Gastrocnemius medialis (tissue), 4 donors: ENCODE data around the gene HINT3. TPM values are rescaled to one million over a fixed set of nuclear protein-coding genes. Genes with fewer than 3 reads are reported as not detected.

Source experiments
- ATAC-seq, 2 donors: fragments of 150-250 bp; one replicate each; pipeline ENCODE4 v1.9.1; 2016
- DNase-seq, 2 donors: peaks; one replicate each; pipeline ENCODE4 v3.0.0-alpha.2; 2019
- H3K27ac ChIP-seq, 4 donors: fragments of 200-600 bp; sonication (generic); 1 replicate in 1 of 4; 2 replicates in 3 of 4; pipeline ENCODE4 v1.5.1; 2016 to 2018; ENCODE audit warnings: mild to moderate bottlenecking in 2 of 4, moderate library complexity in 1 of 4
- H3K27me3 ChIP-seq, 3 donors: fragments of 200-600 bp; sonication (generic) in 2 of 3; 1 replicate in 1 of 3; 2 replicates in 2 of 3; pipeline versions ENCODE4 v1.5.1 to v1.6.0; 2016 to 2019; ENCODE audit warnings: mild to moderate bottlenecking in 1 of 3, moderate library complexity in 1 of 3
- H3K36me3 ChIP-seq, 2 donors: fragments of 200-600 bp; sonication (generic) in 1 of 2; one replicate each; pipeline ENCODE4 v1.5.1; 2017 to 2018
- H3K4me1 ChIP-seq, 2 donors: fragments of 200-600 bp; sonication (generic) in 1 of 2; one replicate each; pipeline ENCODE4 v1.5.1; 2016 to 2017; ENCODE audit warnings: mild to moderate bottlenecking in 2 of 2
- H3K4me3 ChIP-seq, 4 donors: fragments of 200-600 bp; sonication (generic) in 3 of 4; 1 replicate in 1 of 4; 2 replicates in 3 of 4; pipeline ENCODE4 v1.5.1; 2016 to 2019; ENCODE audit warnings: mild to moderate bottlenecking in 2 of 4
- H3K9me3 ChIP-seq, 3 donors: fragments of 200-600 bp; sonication (generic) in 2 of 3; 1 replicate in 1 of 3; 2 replicates in 2 of 3; pipeline ENCODE4 v1.5.1; 2016 to 2019
- POLR2A ChIP-seq, 2 donors: fragments of 450-650 bp; IDR thresholded peaks; one replicate each; pipeline ENCODE4 v1.6.1; 2017; ENCODE audit warnings: antibody characterized with exemption in 2 of 2, mild to moderate bottlenecking in 2 of 2, moderate library complexity in 2 of 2
- in situ Hi-C, 4 donors: fragments of 200-750 bp; cut with MboI; loops; one replicate each; pipeline versions ENCODE4 v1.15.0 to v1.8.0; 2017; ENCODE audit warnings: low sequenced_read_pairs in 4 of 4
- intact Hi-C: fragments of 100-400 bp; cut with DNase I; formaldehyde crosslinking; loops from one replicate; pipeline ENCODE4 v1.15.1; 2023; ENCODE audit warnings: low total_unique reads
- total RNA-seq, 4 donors: library from RNA; depleted of rRNA; stranded (reverse); fragments of >200 nt; gene quantifications; one replicate each; pipeline versions ENCODE4 v1.1.0 to v1.2.3, GENCODE V29; 2016
- TF ChIP-seq, protein P1 (sequence below), 5 experiments: fragments of 450-650 bp in 3 of 5; fragments of 200-600 bp in 2 of 5; sonication (generic) in 2 of 5; IDR thresholded peaks in 4 of 5; conservative IDR thresholded peaks in 1 of 5; 1 replicate in 4 of 5; 2 replicates in 1 of 5; pipeline ENCODE4 v1.5.1; 2016 to 2019; ENCODE audit warnings: antibody characterized with exemption in 5 of 5, mild to moderate bottlenecking in 3 of 5, moderate library complexity in 3 of 5

The HINT3 gene
- total RNA-seq, 4 donors from 2014 or later, result 54.3 to 81.5 (median 67.5) TPM

DNA sequence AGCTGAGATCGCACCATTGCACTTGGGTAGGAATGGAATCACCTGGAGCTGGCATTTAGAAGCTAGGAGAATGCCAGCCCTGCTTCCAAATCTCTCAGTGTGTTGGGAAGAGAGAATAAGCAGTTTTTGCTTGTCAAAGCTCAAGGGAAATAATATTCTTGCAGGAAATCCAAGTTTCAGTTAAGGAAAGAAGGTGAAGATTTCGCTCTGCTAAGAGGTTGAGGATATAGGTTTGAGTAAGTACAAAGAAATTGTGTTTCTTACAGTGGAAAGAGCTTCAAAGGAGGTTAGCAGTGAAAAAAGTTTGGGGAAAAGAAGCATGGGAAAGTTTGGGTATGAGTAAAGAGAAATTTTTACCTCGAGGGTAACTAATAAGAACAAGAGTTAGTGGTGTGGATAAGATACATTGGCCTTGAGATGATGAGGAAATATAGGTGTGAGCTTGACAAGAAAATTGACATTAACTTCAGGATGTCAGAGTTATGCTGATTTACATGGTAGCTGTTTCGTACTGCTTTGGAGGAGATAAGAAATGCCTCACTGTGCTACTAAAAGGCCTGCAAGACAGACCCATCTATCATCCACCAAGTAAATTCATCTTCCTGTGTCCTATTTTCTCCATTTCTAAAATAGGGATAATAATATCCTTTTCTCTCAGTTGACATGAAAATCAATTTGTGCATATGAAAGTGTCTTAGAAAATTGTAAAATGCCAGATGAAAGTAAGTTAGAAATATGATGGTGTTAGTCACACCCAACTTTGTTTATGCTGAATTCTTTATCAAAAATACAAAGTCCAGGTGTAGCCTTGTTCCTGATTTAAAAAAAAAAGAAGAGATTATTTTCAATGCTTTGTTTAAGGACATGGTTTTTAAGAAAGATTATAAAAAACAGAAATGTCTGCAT, 12.8 kb upstream of the HINT3 start:
- H3K4me3 ChIP-seq, result no peak overlapping the region
- in situ Hi-C loops (no loop called here), intact Hi-C loops (no loop called here)
- H3K4me1 ChIP-seq, result no peaks in the 10 kb centered on the region
- H3K27ac ChIP-seq, result peak overlapping the region in 2 of 4 donors; percentile 23 to 30
- DNase-seq, result no peak
- ATAC-seq, result no peak
- no peaks in the 10 kb centered on the region for H3K36me3 ChIP-seq
- no peak for TF ChIP-seq POLR2A (IDR thresholded peaks at IDR 0.05)
- TF ChIP-seq, protein P1, sequence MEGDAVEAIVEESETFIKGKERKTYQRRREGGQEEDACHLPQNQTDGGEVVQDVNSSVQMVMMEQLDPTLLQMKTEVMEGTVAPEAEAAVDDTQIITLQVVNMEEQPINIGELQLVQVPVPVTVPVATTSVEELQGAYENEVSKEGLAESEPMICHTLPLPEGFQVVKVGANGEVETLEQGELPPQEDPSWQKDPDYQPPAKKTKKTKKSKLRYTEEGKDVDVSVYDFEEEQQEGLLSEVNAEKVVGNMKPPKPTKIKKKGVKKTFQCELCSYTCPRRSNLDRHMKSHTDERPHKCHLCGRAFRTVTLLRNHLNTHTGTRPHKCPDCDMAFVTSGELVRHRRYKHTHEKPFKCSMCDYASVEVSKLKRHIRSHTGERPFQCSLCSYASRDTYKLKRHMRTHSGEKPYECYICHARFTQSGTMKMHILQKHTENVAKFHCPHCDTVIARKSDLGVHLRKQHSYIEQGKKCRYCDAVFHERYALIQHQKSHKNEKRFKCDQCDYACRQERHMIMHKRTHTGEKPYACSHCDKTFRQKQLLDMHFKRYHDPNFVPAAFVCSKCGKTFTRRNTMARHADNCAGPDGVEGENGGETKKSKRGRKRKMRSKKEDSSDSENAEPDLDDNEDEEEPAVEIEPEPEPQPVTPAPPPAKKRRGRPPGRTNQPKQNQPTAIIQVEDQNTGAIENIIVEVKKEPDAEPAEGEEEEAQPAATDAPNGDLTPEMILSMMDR (IDR thresholded peaks at IDR 0.05 in 4 of 5, conservative IDR thresholded peaks at IDR 0.05 in 1 of 5), result no peak
- H3K9me3 ChIP-seq, result no peaks in the 10 kb centered on the region
- H3K27me3 ChIP-seq, result no peaks in the 10 kb centered on the region

DNA sequence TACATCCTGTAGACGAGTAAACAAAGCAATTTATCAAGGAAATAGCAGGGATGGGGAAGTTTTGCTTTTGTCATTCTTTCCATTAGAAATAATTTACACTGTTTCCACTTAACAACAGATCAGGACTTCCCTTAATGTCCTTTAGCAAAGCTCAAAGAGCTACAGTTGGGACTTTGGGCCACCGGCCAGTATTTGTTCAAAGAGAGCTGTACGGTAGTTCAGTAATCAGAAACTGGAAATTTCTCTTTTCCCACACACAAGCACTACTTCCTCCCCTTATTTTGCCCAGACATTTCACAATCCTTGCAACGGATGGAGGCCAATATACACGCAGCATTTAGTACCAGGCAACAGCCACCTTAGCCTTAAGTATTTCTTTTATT, 12.1 kb upstream of the HINT3 start:
- H3K4me3 ChIP-seq, result no peak overlapping the region
- no peaks in the 10 kb centered on the region for H3K27me3 ChIP-seq
- in situ Hi-C loops, result no loop called here
- H3K36me3 ChIP-seq, result no peaks in the 10 kb centered on the region
- no peaks in the 10 kb centered on the region for H3K4me1 ChIP-seq
- H3K27ac ChIP-seq, result peak overlapping the region in 2 of 4 donors; percentile 23 to 30
- H3K9me3 ChIP-seq, result no peaks in the 10 kb centered on the region
- DNase-seq (peak in 1 of 2 donors; percentile 15), ATAC-seq (peak; percentile 69 to 79)
- intact Hi-C loops, result no loop called here
- TF ChIP-seq, protein P1 (IDR thresholded peaks at IDR 0.05 in 4 of 5, conservative IDR thresholded peaks at IDR 0.05 in 1 of 5), result no peak
- TF ChIP-seq POLR2A (IDR thresholded peaks at IDR 0.05), result no peak

DNA sequence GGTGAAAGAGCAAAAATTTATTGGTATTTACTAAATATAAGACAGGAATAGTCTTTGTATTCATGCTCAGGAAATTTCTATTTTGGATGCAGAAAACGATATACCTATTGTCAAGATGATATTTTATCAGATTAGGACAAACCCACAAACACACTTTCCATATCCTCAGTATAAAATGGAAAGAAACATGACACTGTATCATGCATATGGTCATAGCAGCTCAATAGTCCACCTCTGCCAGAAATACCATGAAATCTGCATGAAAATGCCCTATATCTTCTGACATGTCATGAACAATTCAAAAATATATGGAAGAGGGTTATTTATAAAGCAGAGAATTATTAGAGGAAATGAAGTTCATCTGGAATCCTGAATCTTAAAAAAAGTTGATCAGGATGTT, 11.7 kb upstream of the HINT3 start:
- DNase-seq, result no peak
- Histone ChIP-seq H3K9me3 (no peaks in the 10 kb centered on the region), H3K36me3 (no peaks in the 10 kb centered on the region), H3K4me1 (no peaks in the 10 kb centered on the region), H3K27me3 (no peaks in the 10 kb centered on the region), H3K4me3 (no peak overlapping the region), H3K27ac (peak overlapping the region in 2 of 4 donors; percentile 3 to 30)
- ATAC-seq, result no peak
- TF ChIP-seq, protein P1 (IDR thresholded peaks at IDR 0.05 in 4 of 5, conservative IDR thresholded peaks at IDR 0.05 in 1 of 5), result no peak
- TF ChIP-seq POLR2A (IDR thresholded peaks at IDR 0.05), result no peak
- intact Hi-C loops, result no loop called here
- in situ Hi-C loops, result no loop called here

DNA sequence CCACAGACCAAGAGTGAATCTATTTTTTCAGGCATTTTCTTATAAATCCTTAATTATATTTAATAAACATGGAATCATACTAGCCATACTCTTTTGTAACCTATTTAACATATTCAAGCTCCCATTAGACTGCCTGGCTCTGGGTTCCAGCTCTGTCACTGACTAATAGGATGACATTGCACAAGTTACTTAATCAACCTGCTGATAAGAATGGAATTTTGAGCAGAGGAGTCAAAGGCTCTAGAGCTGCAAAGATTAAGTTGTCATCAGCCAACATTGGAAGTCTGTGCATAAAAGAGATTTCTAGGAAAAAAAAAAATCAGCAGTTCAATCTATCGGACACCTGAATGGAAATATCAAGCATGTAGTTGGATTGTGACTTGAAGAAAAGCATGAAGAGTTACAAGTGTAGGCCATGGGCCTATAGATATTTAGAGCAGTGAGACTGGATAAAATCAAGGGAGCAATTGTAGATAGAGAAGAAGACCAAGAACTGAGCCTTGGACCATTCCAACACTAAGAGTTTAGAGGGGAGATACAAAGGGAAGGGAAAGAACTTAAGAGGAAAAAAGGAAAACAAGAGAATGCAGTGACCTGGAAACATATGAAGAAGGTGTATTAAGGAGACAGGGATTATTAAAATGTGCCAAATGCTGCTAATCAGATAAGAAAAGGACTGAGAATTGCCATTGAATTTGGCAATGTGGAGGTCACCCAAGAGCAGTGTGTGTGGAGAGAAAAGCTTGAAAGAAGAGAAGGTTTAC, 11.0 kb upstream of the HINT3 start:
- intact Hi-C loops, result no loop called here

More for the DNA sequence above, 11.0 kb upstream of the HINT3 start:
- TF ChIP-seq, protein P1 (IDR thresholded peaks at IDR 0.05 in 4 of 5, conservative IDR thresholded peaks at IDR 0.05 in 1 of 5), result no peak
- TF ChIP-seq POLR2A (IDR thresholded peaks at IDR 0.05), result no peak
- DNase-seq (no peak), ATAC-seq (no peak)
- Histone ChIP-seq H3K27me3 (no peaks in the 10 kb centered on the region), H3K4me3 (no peak overlapping the region), H3K27ac (peak overlapping the region in 3 of 4 donors; percentile 1 to 62 (median 27)), H3K4me1 (no peaks in the 10 kb centered on the region), H3K36me3 (no peaks in the 10 kb centered on the region), H3K9me3 (no peaks in the 10 kb centered on the region)
- in situ Hi-C loops, result no loop called here
